GM04504 (cell line): ENCODE measurements around the gene NEFH.
A peak's percentile ranks its signal among the peaks of the same experiment; 100 is the strongest.

ENCODE experiments used
- DNase-seq: peaks from one replicate; pipeline ENCODE4 v3.0.0-alpha.2; 2012; ENCODE audit warnings: low read depth

The NEFH gene

DNA sequence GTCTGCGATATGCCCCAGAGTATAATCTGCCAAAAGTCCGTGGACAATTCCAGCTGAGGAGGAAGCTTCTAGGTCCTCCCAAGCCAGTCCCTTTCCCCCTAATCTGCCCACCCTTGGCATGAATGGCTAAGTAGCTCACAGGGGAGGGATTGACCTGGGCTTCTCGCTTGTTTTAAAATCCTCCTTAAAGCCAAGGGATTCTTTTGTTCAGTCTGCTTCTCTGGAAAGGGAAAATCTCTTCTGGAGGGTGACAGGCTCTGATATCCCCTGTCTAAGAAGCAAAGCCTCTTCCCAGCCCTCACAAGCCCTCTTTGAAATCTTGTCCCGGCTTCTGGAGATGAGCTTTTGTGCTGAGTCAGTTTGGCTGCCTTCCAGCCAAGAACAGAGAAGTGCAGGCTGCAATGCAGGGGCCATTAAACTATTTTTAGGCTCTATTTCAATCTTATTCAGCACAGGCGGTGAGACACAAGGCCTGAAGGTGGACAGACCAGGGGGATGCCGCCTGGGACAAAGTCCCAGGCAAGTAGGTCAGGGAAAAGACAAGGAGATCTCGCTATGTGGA lies 23.9 kb downstream of the NEFH start:
- peak; percentile 78 for DNase-seq

DNA sequence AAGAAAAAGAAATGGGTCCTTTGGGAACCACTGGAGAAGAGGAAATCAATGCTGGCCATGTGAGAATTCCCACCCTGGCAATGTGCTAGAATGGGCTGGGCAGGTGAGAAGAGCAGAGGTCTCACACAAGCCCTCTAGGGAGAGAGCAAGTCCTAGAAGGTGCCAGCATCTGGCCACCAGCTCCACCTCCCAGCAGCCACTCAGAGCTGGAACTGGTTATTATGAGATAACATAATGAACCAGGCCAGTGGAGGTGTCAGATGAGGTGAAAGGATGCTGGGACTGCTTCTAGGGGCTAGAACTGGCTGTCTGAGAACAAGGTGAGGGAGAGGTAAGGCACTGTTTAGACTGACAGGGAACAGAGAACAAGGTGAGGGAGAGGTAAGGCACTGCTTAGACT lies 29.3 kb downstream of the NEFH start:
- no peak for DNase-seq

DNA sequence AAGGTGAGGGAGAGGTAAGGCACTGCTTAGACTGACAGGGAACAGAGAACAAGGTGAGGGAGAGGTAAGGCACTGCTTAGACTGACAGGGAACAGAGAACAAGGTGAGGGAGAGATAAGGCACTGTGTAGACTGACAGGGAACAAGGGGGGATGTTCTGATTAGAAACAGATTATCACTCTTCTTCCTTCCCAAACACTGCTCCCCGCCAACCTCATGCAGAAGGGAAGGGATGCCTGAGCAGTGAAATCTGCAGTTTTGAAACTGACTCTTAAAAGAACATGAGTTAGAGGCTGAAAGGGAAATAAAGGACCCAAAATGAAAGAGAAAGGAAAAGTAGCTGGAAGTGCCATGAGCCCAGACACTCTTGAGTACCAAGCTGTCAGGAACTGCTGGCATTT lies 29.8 kb downstream of the NEFH start:
- DNase-seq: no peak

DNA sequence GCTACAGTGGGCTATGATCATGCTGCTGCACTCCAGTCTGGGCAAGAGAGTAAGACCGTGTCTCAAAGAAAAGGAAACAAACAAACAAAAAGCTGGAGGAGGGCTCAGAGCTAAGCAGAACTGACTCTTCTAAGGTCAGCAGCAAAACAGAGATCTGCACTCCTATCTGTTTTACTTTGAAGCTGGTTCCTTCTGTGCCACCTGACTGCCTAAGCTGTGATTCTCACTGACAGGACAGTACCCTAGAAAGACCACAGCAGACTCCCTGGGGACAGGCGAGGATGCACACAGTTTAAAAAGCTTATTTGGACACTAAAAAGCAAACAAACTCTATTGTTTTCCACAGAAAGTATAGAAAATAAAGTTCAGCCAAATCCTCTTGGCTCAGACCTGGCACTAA lies 30.5 kb downstream of the NEFH start:
- DNase-seq: no peak

DNA sequence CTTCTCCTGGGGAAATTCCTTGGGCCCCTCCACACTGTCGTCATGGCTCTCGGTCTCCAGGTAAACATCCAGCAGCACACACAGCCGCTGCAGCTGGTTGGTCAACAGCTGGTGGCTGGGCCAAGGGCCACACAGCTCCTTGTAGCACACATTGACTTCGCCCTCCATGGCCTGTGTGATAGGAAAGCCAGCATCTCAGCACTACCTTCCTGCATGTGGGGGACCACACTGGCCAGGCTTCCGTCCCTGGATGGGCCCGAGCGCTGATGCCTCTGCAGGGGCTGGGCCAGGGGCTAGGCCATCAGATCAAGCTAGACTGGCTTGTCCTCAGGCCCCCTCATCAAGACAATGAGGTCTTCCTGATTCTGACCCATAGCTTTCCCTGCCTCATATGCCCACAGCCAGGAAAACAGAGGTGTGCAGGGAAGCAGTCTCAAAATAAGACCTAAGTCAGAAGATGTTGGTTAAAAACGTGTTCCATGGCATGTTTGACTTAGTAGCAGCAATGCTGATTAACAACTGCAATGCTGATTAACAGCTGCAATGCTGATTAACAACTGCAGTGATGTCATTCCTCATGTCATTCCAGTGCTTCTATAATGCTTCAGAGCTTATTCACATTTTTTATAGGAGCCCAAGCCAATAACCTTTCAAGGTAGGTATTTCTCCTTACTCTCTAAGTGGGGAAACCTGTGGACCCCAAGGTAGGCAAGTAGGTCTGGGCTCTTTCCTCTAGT lies 31.3 kb downstream of the NEFH start:
- no peak for DNase-seq

DNA sequence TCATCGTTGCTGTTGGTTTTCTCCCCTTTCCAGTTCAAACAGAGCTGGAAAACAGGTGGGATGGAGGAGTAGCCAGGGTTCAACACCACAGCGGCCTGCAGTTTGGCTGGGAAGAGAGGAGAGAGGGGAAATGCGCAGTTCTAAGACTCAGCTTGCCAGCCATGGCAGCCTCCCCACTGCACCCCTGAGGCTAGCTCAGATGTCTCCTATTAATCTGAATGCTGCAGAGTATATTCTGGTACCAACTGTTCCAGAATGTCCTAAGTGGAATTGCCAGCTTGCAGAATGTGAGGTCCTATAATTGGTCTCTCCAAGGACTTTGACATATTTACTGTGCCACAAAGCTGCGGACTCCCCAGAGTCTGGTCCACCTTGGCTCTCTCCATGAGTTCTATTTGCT lies 32.0 kb downstream of the NEFH start:
- no peak for DNase-seq

DNA sequence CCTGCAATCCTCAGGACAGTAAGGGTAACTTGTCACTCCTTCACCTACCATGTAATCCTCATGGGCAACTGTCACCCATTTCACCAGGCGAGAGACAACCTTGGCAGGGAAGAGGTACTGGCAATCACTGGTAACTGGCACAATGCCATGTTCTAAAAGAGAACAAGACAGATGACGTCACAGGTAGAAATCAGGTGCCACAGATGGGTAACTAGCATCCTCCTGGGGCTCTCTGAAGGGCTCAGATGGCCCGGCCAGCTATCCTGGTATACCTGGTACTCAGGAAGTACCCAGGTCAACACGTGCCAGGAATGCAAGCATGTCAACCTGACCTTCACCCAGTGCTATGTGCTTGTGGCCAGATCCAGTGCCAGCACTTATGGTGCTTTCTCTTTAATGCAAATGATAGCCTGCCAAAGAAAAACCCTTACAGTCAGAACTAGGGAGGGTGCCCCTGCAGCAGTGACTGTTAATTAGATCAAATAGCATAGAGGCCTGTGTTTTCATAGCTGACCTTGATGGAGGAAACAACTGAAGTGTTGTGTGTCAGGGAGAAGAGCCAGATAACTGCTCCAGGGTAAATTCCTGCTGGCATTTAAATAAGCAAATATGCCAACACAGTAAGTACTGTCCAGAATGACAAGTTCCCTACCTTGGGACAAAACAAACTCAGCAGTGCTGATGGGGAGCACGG lies 37.3 kb downstream of the NEFH start:
- no peak for DNase-seq

DNA sequence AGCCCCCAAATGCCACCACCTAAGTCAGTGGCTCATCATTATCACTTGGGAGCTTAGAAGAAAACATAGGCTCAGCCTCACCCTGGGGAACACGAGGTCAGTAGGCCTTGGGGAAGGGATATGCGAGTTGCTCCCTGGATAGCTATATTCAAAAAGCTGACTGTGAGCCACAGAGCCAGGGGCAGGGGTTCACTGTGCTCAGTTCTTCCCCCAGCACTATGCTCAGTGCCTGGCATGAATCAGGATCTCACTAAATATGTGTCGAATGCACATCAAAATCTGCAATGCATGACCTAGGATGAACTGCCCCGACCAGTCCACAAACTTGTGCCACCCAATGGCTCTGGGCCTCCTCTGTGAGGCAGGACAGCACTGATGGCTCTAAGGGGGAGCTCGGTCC lies 38.4 kb downstream of the NEFH start:
- no peak for DNase-seq

DNA sequence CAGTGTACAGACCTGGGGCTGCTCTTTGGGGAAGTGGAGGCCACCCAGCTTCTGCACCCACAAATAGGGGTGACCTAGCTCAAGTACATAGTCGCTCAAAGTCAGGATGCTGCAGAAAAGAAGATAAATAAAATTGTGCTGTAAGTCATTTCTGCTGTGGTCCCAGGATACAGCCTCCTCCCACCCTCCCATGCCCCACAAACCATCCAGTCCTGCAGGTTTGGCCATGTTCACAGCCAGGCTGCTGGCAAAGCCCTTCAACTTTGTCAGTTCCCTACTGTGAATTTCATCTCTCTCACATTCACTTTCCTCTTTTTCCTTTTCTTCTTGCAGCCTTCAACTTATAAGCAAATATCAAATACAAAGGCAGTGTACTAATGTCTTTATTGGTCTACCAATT lies 40.0 kb downstream of the NEFH start:
- no peak for DNase-seq

DNA sequence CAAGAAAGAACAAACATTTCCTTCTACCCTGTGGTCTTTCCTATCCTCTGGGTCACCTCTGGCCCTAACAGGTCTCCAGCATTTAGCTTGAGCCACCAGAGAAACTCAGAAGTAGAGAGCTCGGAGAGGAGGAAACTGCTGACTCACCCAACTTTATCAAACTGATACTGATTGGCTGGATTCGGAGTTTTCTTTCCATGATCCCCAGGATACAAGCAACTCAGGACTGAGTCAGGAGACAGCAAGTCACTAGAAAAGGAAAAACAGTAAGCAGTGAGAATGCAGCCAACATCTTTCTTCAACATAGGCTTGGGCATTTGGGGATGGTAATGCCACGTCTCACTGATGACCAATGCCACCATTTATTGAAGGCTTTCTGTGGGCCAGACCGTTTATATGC lies 40.8 kb downstream of the NEFH start:
- peak; percentile 48 for DNase-seq

DNA sequence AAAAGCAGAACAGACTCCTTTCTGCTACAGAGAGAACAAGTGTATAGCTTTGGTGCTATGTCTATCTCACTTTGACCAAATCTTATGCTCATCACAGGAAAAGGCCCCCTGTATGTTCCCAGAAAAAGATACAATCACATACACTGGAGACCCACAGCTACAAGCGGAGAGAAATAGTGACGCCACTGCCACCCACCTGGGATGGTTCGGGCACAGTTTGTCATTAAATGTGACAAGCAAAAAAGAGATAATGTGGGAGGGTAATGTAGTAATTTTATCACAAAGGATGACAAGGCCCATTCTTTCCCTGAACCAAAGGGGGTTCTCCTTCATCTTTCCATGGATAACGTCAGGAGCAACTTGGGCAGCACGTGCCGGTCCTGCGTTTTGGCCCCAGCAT lies 41.5 kb downstream of the NEFH start:
- no peak for DNase-seq

DNA sequence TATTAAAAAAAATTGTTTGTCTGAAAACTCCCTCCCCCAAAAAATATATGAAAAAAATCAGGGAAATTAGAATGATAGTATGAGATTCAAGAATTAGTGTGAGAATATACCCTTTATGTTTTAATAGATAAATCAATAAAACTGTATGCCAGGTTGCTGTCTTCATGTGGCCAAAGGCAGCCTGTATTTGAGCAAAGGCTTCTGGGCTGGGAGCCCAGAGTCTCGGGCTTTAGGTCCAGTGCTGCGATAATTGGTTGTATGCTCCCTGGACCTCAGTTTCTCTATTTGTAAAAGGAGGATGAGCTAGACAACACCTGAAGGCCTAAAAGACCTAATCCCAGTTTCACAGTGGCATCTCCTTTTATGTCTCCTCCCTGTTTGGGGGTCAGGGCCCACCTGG lies 43.7 kb downstream of the NEFH start:
- DNase-seq: no peak

DNA sequence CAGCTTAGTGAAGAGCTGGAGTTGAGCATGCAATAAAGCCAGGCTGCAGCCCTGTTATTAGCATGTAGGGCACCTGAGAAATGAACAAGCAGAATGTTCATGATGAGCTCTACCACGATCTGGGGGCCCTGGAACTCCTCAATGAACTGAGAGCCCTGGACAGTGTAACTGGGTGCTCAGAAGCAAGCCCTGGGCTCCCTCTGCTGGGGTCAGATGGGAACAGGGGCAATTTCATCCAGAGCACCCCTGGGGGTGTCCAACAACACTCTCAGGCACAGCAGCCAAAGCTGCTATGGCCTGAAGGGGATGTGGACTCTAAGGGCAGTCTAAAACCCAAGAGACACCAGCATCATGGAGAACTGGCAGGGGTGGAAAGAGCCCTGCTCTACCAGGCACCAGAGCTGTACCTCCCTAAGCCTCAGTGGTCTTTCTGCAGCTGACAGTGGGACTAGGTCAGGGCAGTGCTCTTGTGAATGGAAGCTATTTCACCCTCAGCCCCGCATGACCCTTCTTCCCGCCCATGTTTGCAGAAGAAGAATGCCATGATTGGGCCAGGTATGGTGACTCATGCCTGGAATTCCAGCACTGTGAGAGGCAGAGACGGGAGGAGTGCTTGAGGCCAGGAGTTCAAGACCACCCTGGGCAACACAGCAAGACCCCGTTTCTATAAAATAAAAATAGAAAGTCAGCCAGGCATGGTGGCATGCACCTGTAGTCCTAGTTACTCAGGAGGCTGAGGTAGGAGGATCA lies 44.6 kb downstream of the NEFH start:
- DNase-seq: peak; percentile 3

DNA sequence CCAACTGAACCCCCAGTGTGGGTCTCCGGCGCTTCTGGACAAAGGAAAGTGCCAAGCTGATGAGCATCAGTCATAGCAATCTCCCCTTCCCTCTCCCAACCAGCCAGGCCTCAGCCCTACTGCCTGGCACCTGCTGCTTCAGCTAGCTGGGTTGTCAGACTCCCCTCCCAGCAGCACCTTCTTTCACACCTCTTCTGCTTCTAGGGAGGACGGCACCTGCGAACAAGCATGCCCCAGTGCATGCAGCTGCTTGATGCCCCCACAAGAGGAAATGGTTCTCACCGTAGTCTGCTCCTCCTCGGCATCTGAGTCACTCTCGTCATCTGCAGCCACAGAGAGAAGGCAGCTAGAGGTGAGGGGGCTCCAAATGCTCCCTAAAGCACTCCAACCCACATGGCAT lies 48.1 kb downstream of the NEFH start:
- DNase-seq: no peak

DNA sequence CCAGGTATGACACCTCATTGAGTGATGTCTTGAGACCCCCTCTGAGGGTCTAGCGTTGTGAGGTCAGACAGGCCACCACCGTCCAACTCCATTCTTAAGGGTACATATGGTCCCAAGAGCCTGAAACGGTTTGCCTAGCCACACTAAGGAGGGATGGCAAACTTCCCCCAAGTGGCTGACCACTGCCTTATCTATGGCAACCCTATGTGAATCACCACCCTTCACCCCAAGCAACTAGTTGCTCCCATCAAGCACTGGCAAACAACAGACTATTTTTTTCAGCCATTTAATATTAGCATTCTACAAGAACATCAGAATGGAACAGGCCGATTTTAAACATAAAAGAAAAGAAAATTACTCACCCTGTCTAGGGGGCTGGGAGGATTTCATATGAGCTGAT lies 50.7 kb downstream of the NEFH start:
- DNase-seq: no peak

DNA sequence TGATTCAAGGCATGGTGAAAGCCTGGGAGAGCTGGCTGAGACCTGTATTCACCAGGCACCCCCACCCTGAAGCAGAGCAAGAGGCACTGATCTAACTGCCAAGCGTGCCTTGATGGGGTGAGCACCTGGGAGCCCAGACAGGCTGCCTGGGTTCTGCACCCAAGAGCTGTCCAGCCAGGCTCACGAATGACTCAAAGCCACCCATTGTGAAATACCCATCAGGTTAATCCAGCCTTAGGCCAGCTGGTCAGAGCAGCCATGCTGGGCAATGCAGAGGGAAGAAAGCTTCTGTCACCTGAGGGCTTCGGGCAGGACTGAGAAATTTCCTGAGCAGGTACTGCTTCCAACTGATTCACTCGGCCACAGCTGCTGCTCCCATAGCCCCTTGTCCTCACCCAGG lies 51.4 kb downstream of the NEFH start:
- no peak for DNase-seq

DNA sequence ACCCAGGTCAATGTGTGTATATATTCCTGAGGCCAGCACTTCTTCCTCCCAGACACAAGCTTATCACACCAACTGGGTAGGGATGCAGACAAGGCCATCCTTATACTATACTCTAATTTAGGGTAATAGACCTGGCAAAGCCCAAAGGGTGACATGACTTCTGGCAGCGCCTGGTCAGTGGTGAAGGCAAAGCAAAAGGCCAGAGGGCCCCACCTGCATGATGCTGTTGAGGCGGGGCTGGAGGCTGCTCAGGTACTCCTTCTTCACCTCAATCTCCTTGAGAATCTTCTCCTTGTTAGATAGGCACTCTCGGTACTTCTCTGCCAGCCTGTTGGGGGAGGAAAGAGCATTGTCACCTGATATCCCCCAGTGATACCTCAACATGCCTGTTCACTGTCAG lies 56.4 kb downstream of the NEFH start:
- DNase-seq: no peak

DNA sequence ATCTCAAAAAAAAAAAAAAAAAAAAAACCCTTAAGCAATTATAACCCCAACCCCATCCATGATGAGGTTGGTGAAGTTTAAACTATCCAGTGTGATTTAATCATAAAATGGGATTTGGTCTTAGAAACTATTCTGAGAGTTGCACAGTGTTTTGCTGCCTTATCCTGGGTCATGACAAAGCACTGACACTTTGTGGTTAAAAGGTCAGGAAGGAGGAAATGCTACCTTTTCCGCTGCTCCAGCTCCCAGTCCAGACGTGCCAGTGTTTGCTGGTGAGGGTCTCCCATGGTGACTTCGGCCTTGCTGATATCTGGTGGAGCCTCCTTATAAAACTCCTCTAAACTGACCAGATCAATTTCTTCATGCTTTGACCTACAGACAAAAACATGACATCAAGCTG lies 59.1 kb downstream of the NEFH start:
- no peak for DNase-seq
